GM18867 (cell line): ENCODE results near the gene DLG2.
A peak's percentile ranks its signal among the peaks of the same experiment; 100 is the strongest.

Experiments
- ATAC-seq: cut with Tn5 transposase; IDR thresholded peaks from one replicate; pipeline ENCODE4 v1.9.1; 2021; ENCODE audit warnings: mild to moderate bottlenecking, moderate library complexity; ENCODE audit not compliant: unreplicated experiment

Gene DLG2

GRCh38 chr11:83836883-83837654, 1790.1 kb downstream of the DLG2 start:
- peak; percentile 84 for ATAC-seq

DNA sequence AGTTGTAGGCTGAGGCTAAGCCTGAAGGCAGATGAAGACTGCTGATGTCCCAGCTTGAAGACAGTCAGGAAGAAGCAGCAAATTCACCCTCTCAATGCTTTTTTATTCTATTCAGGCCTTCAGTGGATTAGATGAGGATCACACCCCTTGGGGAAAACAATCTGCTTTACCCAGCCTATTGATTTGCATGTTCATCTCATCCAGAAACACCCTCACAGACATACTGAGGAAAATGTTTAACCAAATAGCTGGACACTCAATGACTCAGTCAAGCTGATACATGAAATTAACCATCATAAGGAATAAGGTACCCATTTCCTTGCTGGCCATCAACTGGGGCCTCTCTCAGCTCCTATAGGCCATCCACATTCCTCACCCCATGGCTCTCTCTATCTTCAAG, 1791.1 kb downstream of the DLG2 start:
- ATAC-seq, result no peak

DNA sequence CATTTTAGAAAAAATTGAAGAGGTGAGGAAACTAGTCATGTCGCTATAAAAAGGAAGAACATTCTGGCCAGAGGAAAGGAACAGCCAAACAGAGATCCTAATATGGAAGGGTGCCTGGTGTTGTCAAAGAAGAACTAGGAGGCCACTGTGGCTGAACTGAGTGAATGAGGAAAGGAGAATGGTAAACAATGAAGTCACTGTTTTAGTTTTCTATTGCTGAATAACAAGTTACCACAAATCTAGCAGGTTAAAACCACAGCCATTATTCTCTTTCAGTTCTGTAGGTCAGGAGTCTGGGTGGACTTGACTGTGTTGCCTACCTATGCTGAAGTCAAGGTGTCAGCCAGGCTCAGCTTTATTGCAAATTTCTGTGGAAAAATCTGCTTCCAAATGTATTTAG, 1791.7 kb downstream of the DLG2 start:
- ATAC-seq, result peak; percentile 91

DNA sequence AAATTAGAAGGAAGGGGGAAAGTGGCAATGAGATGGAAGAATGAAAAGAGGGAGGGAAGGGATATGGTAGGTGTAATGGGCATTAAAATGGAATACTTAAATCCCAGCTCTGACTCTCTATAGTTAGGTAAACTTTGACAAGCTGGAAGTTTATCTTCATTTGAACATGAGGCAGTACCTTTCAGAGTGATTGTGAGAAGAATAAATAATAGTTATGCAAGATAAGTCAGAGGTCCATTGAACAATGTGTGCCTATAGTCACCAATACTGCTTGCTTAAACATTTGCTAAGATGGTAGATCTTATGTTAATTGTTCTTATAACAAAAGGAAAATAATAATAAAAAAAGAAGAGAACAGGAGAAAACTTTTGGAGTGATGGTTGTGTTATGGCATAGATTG, 1795.2 kb downstream of the DLG2 start:
- ATAC-seq, result no peak

GRCh38 chr11:83827940-83828554, 1799.1 kb downstream of the DLG2 start:
- ATAC-seq, result peak; percentile 90

- no peak for ATAC-seq
Observed at GRCh38 chr11:83827520-83827919, 1799.6 kb downstream of the DLG2 start.

DNA sequence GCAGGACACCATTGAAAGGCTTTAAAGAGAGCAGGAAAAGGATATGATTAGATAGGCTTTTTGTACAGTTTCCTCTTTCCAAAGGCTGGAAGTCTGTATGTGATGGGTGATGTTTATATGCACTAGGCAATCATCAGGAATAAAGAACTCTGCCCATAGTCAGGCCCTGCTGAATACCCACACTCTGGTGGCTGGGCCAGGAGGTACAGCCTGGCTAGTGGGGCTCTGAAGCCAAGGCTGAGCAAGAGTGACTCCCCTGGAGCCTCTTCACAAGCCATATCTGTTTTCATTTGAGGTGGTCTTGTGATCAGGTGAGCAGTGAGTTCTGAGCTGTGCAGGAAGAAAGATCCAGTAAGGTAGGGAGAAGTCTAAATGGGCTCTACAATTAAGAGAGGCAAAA, 1801.1 kb downstream of the DLG2 start:
- ATAC-seq, result no peak

DNA sequence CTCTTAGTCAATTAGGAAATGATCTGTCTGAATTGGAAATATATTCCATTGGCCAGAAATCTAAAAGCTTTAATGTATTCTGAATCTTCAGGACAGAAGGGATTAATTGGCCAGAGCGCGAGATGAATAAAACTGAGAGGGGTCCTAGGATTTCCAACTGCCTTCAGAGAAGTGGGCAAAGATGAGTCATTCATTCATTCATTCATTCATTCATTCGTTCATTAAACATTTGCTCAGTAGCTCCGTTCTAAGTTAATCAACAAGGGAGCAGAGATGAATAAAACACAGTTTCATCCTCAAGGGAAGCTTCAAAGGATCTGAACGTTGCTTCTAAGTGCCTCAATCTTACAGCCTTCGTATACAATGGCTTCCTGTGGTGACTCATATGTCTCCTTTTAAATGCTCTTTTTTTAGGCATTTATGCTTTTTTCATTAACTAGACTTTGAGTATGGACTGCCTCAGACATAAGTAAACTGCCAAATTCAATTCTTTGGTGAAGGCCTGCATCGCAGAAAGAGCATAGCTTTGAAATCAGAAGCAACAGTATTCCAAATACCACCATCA, 1803.6 kb downstream of the DLG2 start:
- no peak for ATAC-seq

GRCh38 chr11:83819931-83820549, 1807.1 kb downstream of the DLG2 start:
- peak; percentile 56 for ATAC-seq

DNA sequence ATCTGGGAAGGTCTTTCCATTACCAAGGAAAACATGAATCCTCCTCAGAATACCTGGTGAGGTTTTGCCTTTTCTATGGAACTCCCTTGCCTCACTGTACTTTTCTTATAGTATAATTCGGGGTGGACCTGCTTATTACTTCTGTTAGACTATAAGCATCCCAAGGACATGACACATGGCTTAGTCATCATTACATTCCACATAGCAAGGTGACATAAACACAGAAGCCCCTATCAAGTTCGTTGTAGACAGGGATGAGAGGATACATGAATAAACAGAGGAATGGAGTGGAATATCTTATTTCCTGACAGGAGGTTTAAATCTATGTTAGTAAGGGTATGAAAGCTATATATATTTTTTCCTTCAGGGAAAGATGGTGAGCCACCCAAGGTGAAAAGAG, 1808.8 kb downstream of the DLG2 start:
- no peak for ATAC-seq

- ATAC-seq, result peak; percentile 47
Observed at GRCh38 chr11:83816572-83817187, 1810.5 kb downstream of the DLG2 start.

GRCh38 chr11:83815736-83816135, 1811.4 kb downstream of the DLG2 start:
- ATAC-seq, result no peak

- ATAC-seq, result no peak
Observed at GRCh38 chr11:83813296-83813695, 1813.8 kb downstream of the DLG2 start.

GRCh38 chr11:83809274-83809673, 1817.9 kb downstream of the DLG2 start:
- no peak for ATAC-seq

- peak; percentile 50 for ATAC-seq
Observed at GRCh38 chr11:83801799-83802198, 1825.3 kb downstream of the DLG2 start.

- ATAC-seq, result no peak
Observed at GRCh38 chr11:83793310-83793709, 1833.8 kb downstream of the DLG2 start.

DNA sequence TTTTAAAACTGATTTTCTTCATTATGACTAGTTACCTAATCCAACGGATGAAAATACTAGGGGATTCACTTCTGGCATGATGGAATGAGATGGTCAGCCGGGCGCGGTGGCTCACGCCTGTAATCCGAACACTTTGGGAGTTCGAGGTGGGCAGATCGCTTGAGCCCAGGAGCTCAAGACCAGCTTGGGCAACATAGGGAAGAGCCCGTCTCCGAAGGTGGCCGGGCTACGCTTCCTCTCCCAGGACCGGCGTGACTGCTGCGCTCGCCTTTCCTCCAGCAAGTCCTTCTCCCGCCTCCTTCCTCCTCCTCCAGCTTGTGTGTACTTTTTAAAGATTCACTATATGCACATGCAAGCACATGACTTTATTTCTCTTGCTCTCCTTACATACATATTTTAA, 1835.6 kb downstream of the DLG2 start:
- no peak for ATAC-seq

- no peak for ATAC-seq
Observed at GRCh38 chr11:83785942-83786341, 1841.2 kb downstream of the DLG2 start.

DNA sequence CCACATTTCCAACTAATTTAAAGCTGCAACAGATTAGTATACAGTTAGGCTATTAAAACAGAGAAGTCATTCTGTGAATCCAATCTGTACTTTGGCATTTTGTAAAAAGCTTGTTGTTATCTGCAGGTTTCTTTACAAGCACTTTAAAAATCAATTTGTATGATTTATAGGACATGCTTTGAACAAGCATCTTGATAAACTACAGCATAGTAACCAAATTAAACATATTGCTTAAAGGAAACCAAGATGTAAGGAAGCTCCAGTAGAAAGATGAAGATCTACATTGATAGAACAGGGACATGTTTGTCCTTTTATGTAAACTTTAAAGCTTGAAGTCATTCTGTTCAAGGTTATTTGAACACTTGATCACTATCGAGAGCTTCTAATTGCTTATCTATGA, 1842.7 kb downstream of the DLG2 start:
- no peak for ATAC-seq

GRCh38 chr11:83782329-83782728, 1844.8 kb downstream of the DLG2 start:
- no peak for ATAC-seq

DNA sequence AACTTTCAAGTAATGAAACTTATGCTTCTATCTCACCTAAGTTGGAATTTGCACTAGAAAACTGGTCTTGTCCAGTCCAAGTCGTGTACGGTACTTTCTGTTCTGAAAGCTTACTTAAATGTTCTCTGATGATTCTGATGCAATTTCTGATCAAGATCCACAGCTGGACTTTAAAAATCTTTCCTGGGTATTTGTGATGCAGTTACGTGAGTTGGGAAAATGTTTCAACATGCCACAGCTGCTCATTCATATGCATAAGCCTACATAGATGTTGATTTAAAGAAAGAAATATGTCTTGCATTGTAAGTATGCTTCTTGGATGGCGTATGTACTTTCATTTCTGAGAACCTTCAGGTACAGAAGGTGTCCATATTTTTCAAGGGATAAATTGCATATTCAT, 1847.3 kb downstream of the DLG2 start:
- ATAC-seq, result no peak
